Mesothelial cell of epicardium (in vitro differentiated cells): Measurements from ENCODE around the gene SHPK. TPM values are rescaled to one million over a fixed set of nuclear protein-coding genes. Genes with fewer than 3 reads are reported as not detected.

Source experiments
- DNase-seq, 2 experiments: peaks; one replicate each; pipeline ENCODE4 v3.0.0; 2021; ENCODE audit warnings: low spot score in 2 of 2; ENCODE audit not compliant: unreplicated experiment in 2 of 2
- H3K27ac Mint-ChIP-seq: 2 replicates; pipeline ENCODE4 v1.8.0; 2021; ENCODE audit warnings: mixed read lengths
- H3K27me3 Mint-ChIP-seq: 2 replicates; pipeline ENCODE4 v1.8.0; 2021; ENCODE audit warnings: low read depth, mixed read lengths
- H3K36me3 Mint-ChIP-seq: 2 replicates; pipeline ENCODE4 v1.8.0; 2021; ENCODE audit warnings: mixed read lengths
- H3K4me1 Mint-ChIP-seq: 2 replicates; pipeline ENCODE4 v1.8.0; 2021; ENCODE audit warnings: mixed read lengths
- H3K4me3 Mint-ChIP-seq: 2 replicates; pipeline ENCODE4 v1.8.0; 2021; ENCODE audit warnings: mild to moderate bottlenecking, moderate library complexity, mixed read lengths
- H3K9me3 Mint-ChIP-seq: 2 replicates; pipeline ENCODE4 v1.8.0; 2021; ENCODE audit warnings: mixed read lengths
- CTCF ChIP-seq: fragments of 200-600 bp; sonication (generic); IDR thresholded peaks from one replicate; pipeline ENCODE4 v1.5.0; 2021; ENCODE audit warnings: antibody characterized with exemption; ENCODE audit not compliant: unreplicated experiment
- total RNA-seq: library from RNA; stranded (reverse); gene quantifications from 3 replicates; pipeline ENCODE4 v1.2.1, GENCODE V29; 2021

Gene SHPK
- total RNA-seq, 1 donor from 2014 or later, result 18.9 TPM

GRCh38 chr17:3681057-3681456 lies 45.0 kb upstream of the SHPK start:
- no peak for TF ChIP-seq CTCF
- no peak for DNase-seq
- H3K27me3 Mint-ChIP-seq, result peaks cover 35% of the 10 kb centered on the region

GRCh38 chr17:3679531-3680126 lies 43.6 kb upstream of the SHPK start:
- Mint-ChIP-seq H3K27ac (no peak overlapping the region), H3K36me3 (no peaks in the 10 kb centered on the region), H3K4me1 (no peaks in the 10 kb centered on the region), H3K4me3 (no peak overlapping the region), H3K9me3 (no peaks in the 10 kb centered on the region), H3K27me3 (peaks cover 37% of the 10 kb centered on the region)
- DNase-seq, result no peak
- TF ChIP-seq CTCF, result no peak

More at GRCh38 chr17:3681057-3681456, 45.0 kb upstream of the SHPK start:
- Mint-ChIP-seq H3K36me3 (no peaks in the 10 kb centered on the region), H3K4me1 (no peaks in the 10 kb centered on the region), H3K4me3 (no peak overlapping the region), H3K9me3 (no peaks in the 10 kb centered on the region), H3K27ac (no peak overlapping the region)

GRCh38 chr17:3678821-3679530 lies 42.9 kb upstream of the SHPK start:
- no peak for TF ChIP-seq CTCF
- no peak overlapping the region for H3K4me3 Mint-ChIP-seq

GRCh38 chr17:3678095-3678820 lies 42.2 kb upstream of the SHPK start:
- no peak overlapping the region for H3K27ac Mint-ChIP-seq
- no peak for DNase-seq
- no peak overlapping the region for H3K4me3 Mint-ChIP-seq

More at GRCh38 chr17:3678821-3679530, 42.9 kb upstream of the SHPK start:
- Mint-ChIP-seq H3K27me3 (peaks cover 35% of the 10 kb centered on the region), H3K9me3 (no peaks in the 10 kb centered on the region), H3K4me1 (no peaks in the 10 kb centered on the region), H3K36me3 (no peaks in the 10 kb centered on the region), H3K27ac (no peak overlapping the region)
- no peak for DNase-seq

GRCh38 chr17:3675886-3676285 lies 39.8 kb upstream of the SHPK start:
- H3K9me3 Mint-ChIP-seq, result no peaks in the 10 kb centered on the region
- peaks cover 12% of the 10 kb centered on the region for H3K27me3 Mint-ChIP-seq
- no peaks in the 10 kb centered on the region for H3K4me1 Mint-ChIP-seq
- peaks cover 3% of the 10 kb centered on the region for H3K36me3 Mint-ChIP-seq
- no peak for TF ChIP-seq CTCF
- H3K4me3 Mint-ChIP-seq, result no peak overlapping the region
- no peak for DNase-seq
- no peak overlapping the region for H3K27ac Mint-ChIP-seq

More at GRCh38 chr17:3678095-3678820, 42.2 kb upstream of the SHPK start:
- H3K4me1 Mint-ChIP-seq, result no peaks in the 10 kb centered on the region
- H3K36me3 Mint-ChIP-seq, result no peaks in the 10 kb centered on the region
- no peaks in the 10 kb centered on the region for H3K9me3 Mint-ChIP-seq
- H3K27me3 Mint-ChIP-seq, result peaks cover 32% of the 10 kb centered on the region
- no peak for TF ChIP-seq CTCF
